LNCaP clone FGC (cell line): Measurements from ENCODE around the gene CYP2A6.
"Not testable (repeated sequence)": the region's sequence is repeated elsewhere in the genome, so short reads cannot be mapped to it uniquely, and the experiment has no call there.

ENCODE experiments used
- DNase-seq: peaks from one replicate; pipeline ENCODE4 v3.0.0-alpha.2; 2011; ENCODE audit warnings: low read depth
- H3K4me3 ChIP-seq: 2 replicates; pipeline ENCODE4 v1.5.1; 2011; ENCODE audit warnings: mild to moderate bottlenecking, low read depth, low read length, control low read depth
- TF ChIP-seq, protein P1 (sequence below): IDR thresholded peaks from 2 replicates; pipeline ENCODE4 v1.5.1; 2012; ENCODE audit warnings: mild to moderate bottlenecking; ENCODE audit not compliant: control insufficient read depth, insufficient read depth; ENCODE audit errors: extremely low read depth

Gene CYP2A6

DNA sequence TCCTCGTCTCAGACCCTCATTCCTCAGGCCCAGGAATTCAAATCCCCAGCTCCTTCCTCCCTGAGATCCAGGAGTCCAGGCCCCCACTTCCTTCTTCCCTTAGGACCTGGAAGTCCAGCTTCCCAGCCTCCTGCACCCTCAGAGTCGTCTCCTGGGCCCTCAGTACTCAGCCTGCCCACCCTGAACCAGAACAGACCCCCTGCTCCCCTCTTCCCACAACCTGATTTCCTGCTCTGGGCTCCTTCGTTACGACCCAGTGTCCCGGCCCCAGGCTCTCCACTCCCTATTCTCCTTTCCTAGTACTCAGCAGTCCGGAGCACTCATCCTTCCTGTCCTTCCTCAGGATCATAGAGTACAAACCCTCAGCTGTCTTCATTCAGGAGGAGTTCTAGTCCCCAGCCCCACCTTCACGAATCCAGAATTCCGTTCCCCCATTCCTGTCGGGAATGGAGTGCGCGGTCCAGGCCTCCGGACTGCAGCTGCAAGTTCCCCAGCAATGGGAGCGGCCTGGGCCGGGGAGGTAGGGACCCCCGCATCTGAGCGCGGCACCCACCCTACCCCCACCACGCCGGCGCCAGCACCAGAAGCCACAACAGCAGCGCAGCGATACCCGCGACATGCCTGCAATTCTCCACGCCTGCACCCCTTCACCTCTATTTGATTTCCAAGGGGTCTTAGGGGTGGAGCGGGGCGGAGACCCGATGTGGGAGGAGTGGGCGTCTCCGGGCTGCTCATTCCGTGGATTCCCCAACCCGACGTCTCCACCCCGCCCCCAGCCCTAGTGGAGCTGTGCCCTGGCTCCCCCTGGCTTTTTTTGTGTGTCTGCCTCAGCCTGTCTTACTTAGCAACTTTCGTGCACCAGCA is 38.5 kb downstream of the CYP2A6 start:
- H3K4me3 ChIP-seq: no peak overlapping the region
- no peak for DNase-seq
- TF ChIP-seq, protein P1, sequence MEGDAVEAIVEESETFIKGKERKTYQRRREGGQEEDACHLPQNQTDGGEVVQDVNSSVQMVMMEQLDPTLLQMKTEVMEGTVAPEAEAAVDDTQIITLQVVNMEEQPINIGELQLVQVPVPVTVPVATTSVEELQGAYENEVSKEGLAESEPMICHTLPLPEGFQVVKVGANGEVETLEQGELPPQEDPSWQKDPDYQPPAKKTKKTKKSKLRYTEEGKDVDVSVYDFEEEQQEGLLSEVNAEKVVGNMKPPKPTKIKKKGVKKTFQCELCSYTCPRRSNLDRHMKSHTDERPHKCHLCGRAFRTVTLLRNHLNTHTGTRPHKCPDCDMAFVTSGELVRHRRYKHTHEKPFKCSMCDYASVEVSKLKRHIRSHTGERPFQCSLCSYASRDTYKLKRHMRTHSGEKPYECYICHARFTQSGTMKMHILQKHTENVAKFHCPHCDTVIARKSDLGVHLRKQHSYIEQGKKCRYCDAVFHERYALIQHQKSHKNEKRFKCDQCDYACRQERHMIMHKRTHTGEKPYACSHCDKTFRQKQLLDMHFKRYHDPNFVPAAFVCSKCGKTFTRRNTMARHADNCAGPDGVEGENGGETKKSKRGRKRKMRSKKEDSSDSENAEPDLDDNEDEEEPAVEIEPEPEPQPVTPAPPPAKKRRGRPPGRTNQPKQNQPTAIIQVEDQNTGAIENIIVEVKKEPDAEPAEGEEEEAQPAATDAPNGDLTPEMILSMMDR: no peak

DNA sequence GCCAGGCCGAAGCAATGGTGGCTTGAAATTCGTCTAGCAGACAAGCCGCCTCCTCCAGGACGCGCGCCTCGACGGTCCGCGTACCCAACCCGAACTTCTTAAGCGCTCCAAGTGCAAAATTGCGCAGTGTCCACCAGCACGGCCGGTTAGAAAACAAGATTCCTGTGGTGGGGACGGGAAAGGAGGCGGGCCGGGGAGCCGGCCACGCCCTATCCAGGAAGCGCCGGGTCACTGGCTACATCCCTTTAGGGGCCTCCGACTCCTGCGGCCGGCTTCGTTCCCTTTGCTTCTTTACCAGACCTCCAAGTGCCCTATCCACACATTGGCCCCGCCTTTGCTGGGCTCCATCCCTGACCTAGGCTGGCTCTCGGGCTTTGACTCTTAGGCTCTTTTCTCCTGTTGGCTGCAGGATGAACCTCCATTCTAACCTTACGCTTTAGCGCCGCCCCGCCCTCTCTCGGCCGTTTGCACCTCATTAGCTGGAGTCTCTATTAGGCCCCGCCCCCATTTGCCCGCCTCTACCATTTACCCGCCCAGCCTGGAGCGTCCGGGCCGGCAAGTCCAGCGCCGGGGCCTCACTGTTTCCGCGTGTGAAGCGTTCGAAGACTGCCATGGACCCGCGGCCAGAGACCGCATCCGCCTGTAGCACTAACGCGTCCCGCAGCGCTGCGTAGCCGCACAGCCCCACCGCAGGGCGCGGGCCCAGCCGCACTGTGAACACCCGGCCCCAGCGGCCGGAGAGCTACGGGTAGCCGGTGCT is 39.4 kb downstream of the CYP2A6 start:
- DNase-seq: not testable (repeated sequence)

GRCh38 chr19:40810160-40810559 is 40.1 kb downstream of the CYP2A6 start:
- H3K4me3 ChIP-seq: no peak overlapping the region
- DNase-seq: no peak
- TF ChIP-seq, protein P1: no peak

More for the DNA sequence above, 39.4 kb downstream of the CYP2A6 start:
- not testable (repeated sequence) for H3K4me3 ChIP-seq

DNA sequence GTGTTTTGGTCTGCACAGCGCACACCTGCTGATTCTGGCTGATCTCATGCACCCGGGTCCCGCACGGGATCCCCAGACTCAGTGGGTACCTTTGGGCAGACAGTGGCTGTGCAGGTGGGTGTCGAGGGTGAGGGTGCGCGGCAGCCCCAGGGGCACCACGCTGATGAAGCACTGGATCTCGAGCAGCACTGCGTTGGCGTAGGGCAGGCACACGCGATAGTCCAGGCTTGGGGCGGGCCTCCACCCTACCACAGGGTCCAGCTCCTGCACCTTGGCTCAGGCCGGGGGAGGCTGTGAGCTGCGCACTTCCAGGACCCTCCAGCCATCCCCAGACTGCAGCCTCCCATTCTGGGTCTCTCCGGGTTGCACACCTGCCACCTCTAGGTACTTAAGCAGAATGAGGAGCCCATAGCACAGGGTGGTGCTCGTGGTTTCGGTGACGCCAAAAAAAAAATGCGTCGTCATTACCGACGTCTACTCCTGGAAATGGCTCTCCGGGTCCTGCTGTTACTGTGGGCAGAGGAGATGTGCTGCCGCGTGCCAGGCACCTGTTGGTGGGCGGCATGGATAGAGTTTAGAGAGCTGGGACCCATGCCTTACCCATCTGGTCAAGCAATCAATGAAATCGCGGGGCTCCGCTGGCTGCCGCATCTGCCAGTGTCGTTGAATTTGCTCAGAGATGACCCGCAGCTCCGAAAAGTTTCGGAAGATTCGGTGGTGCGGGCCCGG is 40.7 kb downstream of the CYP2A6 start:
- DNase-seq: no peak
- no peak overlapping the region for H3K4me3 ChIP-seq
- TF ChIP-seq, protein P1: no peak

DNA sequence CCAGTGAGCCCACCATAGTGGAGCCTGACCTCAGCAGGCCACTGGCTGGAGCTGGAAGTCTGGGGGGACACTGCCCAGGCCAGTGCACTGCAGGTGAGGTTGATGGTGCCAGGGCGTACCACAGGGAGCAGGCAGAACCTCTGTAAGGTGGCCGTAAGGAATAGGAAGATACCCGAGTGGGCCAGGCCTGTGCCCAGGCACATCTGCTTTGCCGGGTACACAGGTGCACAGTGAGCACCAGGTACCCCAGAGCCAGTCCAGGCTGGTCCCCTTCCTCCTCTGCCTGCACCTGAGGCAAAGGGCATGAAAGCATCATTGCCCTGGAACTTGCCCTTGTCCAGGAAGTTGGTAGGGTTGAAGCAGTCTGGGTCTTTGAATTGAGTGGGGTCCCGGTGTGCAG is 41.8 kb downstream of the CYP2A6 start:
- no peak overlapping the region for H3K4me3 ChIP-seq
- no peak for DNase-seq
- TF ChIP-seq, protein P1: no peak

GRCh38 chr19:40808021-40808325 is 42.3 kb downstream of the CYP2A6 start:
- TF ChIP-seq, protein P1: no peak
- no peak for DNase-seq
- H3K4me3 ChIP-seq: no peak overlapping the region
